Measurements from ENCODE around the gene HOTAIR. TPM values are rescaled to one million over a fixed set of nuclear protein-coding genes. Genes with fewer than 3 reads are reported as not detected.

Gene HOTAIR
- total RNA-seq, 1 donor from 2014 or later = not detected

- Mint-ChIP-seq H3K36me3 (ENCODE audit: low read depth) (no peaks in the 10 kb centered on the region), H3K4me3 (peak overlapping the region; percentile 61), H3K27ac (ENCODE audit: unreplicated experiment) (no peak overlapping the region), H3K9me3 (no peaks in the 10 kb centered on the region), H3K27me3 (ENCODE audit: low read depth) (peaks cover 100% of the 10 kb centered on the region), H3K4me1 (peaks cover 8% of the 10 kb centered on the region)
- TF ChIP-seq, protein P1, sequence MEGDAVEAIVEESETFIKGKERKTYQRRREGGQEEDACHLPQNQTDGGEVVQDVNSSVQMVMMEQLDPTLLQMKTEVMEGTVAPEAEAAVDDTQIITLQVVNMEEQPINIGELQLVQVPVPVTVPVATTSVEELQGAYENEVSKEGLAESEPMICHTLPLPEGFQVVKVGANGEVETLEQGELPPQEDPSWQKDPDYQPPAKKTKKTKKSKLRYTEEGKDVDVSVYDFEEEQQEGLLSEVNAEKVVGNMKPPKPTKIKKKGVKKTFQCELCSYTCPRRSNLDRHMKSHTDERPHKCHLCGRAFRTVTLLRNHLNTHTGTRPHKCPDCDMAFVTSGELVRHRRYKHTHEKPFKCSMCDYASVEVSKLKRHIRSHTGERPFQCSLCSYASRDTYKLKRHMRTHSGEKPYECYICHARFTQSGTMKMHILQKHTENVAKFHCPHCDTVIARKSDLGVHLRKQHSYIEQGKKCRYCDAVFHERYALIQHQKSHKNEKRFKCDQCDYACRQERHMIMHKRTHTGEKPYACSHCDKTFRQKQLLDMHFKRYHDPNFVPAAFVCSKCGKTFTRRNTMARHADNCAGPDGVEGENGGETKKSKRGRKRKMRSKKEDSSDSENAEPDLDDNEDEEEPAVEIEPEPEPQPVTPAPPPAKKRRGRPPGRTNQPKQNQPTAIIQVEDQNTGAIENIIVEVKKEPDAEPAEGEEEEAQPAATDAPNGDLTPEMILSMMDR (conservative IDR thresholded peaks at IDR 0.05) = no peak
- no peak for DNase-seq (ENCODE audit: low read depth, low spot score)
These were observed 16.3 kb upstream of the HOTAIR start for GRCh38 chr12:53991077-53991460.

DNA sequence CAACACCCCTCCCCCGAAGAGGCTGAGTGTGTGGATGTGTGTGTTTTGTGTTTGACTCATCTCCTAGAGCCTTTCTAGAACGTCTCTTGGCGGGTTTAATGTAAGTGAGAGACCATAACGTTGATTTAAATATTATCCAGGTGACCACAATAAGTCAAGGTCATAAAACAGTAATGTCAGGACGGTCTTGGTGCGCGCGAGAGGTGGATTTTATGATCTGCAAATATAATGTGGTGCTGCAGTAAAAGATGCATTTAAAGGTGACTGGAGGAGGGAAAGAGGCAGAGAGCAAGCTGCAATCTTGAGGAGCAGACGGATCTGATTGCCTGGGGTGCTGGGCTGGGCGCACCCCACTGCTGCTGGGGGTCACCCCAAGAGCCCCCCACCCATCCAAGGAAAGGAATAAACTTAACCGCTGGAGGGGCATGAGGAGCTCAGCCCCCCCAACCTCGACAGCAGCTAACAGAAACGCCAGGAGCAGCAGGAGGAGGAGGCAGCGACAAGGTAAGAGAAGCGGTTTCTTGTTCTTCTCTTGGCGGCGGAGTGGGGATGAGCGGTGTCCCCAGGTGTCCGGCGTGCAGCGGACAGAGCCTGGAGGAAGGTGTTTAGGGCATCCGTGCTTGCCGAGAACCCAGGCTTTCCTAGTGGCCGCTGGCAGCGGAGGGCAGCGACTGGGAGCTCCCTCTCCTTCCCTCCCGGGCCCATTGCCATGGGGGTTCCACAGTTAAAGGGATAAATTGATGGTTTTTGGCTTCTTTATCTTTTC, 15.7 kb upstream of the HOTAIR start:
- no peaks in the 10 kb centered on the region for H3K36me3 Mint-ChIP-seq (ENCODE audit: low read depth)
- peaks cover 100% of the 10 kb centered on the region for H3K27me3 Mint-ChIP-seq (ENCODE audit: low read depth)
- H3K27ac Mint-ChIP-seq (ENCODE audit: unreplicated experiment) = no peak overlapping the region
- DNase-seq (ENCODE audit: low read depth, low spot score) = no peak
- TF ChIP-seq, protein P1 (conservative IDR thresholded peaks at IDR 0.05) = no peak
- H3K9me3 Mint-ChIP-seq = no peaks in the 10 kb centered on the region
- H3K4me3 Mint-ChIP-seq = peak overlapping the region; percentile 61
- H3K4me1 Mint-ChIP-seq = peaks cover 8% of the 10 kb centered on the region

GRCh38 chr12:53989227-53990113, 14.7 kb upstream of the HOTAIR start:
- Mint-ChIP-seq H3K9me3 (no peaks in the 10 kb centered on the region), H3K4me1 (peaks cover 8% of the 10 kb centered on the region), H3K27me3 (ENCODE audit: low read depth) (peaks cover 100% of the 10 kb centered on the region), H3K36me3 (ENCODE audit: low read depth) (no peaks in the 10 kb centered on the region), H3K27ac (ENCODE audit: unreplicated experiment) (no peak overlapping the region), H3K4me3 (peak overlapping the region; percentile 69)
- TF ChIP-seq, protein P1 (conservative IDR thresholded peaks at IDR 0.05) = peak; percentile 65
- no peak for DNase-seq (ENCODE audit: low read depth, low spot score)

DNA sequence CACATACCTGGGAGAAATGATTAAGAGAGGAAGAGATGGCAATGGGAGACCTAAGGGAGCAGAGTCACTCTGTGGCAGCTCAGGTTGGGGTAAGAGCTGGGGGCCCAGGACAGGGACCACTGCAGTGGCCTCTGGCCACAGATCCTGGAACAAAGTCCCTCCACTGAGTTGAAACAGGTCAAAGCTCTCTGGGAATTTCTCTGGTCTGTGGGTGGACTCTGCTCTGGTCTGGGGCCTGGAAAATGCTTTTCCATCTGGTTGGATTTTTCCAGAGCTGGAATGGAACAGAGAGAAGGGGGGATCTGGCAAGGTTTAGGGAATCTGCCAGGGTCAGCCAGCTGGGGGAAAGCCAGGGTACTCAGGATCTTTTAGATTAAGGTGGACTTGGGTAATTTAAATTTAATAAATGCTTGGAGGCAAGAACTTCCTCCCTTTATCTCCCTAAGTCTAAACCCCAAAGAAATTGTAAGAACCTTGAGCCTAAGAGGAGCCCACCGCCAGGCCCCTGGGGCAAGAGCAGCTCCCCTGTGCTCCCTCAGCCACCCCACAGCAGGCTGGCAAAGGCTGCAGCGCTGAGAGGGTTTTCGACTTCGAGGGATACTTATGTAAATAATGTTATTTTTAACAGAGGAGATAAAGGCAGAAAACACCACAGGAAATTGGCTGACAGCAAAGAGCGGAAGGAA, 13.9 kb upstream of the HOTAIR start:
- DNase-seq (ENCODE audit: low read depth, low spot score) = no peak
- TF ChIP-seq, protein P1 (conservative IDR thresholded peaks at IDR 0.05) = no peak
- Mint-ChIP-seq H3K27ac (ENCODE audit: unreplicated experiment) (no peak overlapping the region), H3K36me3 (ENCODE audit: low read depth) (no peaks in the 10 kb centered on the region), H3K4me1 (peaks cover 8% of the 10 kb centered on the region), H3K27me3 (ENCODE audit: low read depth) (peaks cover 100% of the 10 kb centered on the region), H3K9me3 (no peaks in the 10 kb centered on the region), H3K4me3 (peak overlapping the region; percentile 69)

DNA sequence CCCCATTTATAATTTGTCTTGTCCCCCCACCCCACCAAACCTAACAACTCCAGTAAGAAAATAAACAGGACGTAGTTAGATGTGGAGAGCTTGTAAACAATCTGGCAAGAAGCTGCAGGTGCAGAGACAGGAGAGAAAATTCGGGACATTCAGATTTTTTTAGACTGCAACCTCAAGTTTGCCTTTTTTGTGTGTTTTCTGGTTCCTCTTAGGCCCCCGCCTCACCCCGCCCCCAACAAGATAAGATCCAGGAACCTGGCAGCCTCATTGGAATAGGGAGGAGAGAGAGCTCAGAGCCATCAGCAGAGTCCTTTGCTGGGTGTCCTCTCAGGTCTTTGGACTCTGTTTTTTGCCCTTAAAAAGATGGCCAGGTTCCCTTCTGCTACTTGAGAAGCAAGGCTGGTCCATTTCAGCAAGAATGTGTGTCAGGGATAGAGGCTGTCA, 13.1 kb upstream of the HOTAIR start:
- TF ChIP-seq, protein P1 (conservative IDR thresholded peaks at IDR 0.05) = no peak
- H3K4me3 Mint-ChIP-seq = peak overlapping the region; percentile 13
- H3K36me3 Mint-ChIP-seq (ENCODE audit: low read depth) = peaks cover 3% of the 10 kb centered on the region
- H3K4me1 Mint-ChIP-seq = peaks cover 8% of the 10 kb centered on the region
- DNase-seq (ENCODE audit: low read depth, low spot score) = no peak
- peaks cover 100% of the 10 kb centered on the region for H3K27me3 Mint-ChIP-seq (ENCODE audit: low read depth)
- H3K9me3 Mint-ChIP-seq = no peaks in the 10 kb centered on the region
- no peak overlapping the region for H3K27ac Mint-ChIP-seq (ENCODE audit: unreplicated experiment)
